Loucy (cell line): ENCODE measurements around the gene PCOLCE2.
A peak's percentile ranks its signal among the peaks of the same experiment; 100 is the strongest.

Source experiments
- H2AFZ ChIP-seq: fragments of 200-600 bp; sonication (generic); 2 replicates; pipeline ENCODE4 v1.6.0; 2016; ENCODE audit warnings: antibody characterized with exemption, mild to moderate bottlenecking, low read length, moderate library complexity
- H3F3A ChIP-seq: fragments of 200-600 bp; 2 replicates; pipeline ENCODE4 v1.6.0; 2016; ENCODE audit warnings: antibody characterized with exemption, low read depth, mild to moderate bottlenecking
- H3K27me3 ChIP-seq: fragments of 200-600 bp; sonication (generic); 2 replicates; pipeline ENCODE4 v1.6.1; 2014; ENCODE audit warnings: low read length, mild to moderate bottlenecking; ENCODE audit not compliant: insufficient read depth, poor library complexity, severe bottlenecking
- H3K36me3 ChIP-seq: fragments of 200-600 bp; sonication (generic); 2 replicates; pipeline ENCODE4 v1.6.1; 2016; ENCODE audit warnings: low read length; ENCODE audit not compliant: insufficient read depth
- H3K4me1 ChIP-seq: fragments of 200-600 bp; sonication (generic); 2 replicates; pipeline ENCODE4 v1.5.1; 2014; ENCODE audit warnings: low read length, mild to moderate bottlenecking; ENCODE audit not compliant: insufficient read depth, poor library complexity, severe bottlenecking
- H3K4me2 ChIP-seq: fragments of 200-600 bp; sonication (generic); 2 replicates; pipeline ENCODE4 v1.6.0; 2014; ENCODE audit warnings: antibody characterized with exemption, low read length, low read depth, mild to moderate bottlenecking; ENCODE audit not compliant: poor library complexity, severe bottlenecking
- H3K4me3 ChIP-seq: fragments of 200-600 bp; sonication (generic); 2 replicates; pipeline ENCODE4 v1.5.1; 2014; ENCODE audit warnings: low read length, mild to moderate bottlenecking, mixed read lengths; ENCODE audit not compliant: poor library complexity, severe bottlenecking
- H3K79me2 ChIP-seq: fragments of 200-600 bp; sonication (generic); 2 replicates; pipeline ENCODE4 v1.6.1; 2014; ENCODE audit warnings: low read length; ENCODE audit not compliant: insufficient read depth
- H3K9ac ChIP-seq: fragments of 200-600 bp; sonication (generic); 2 replicates; pipeline ENCODE4 v1.6.0; 2014; ENCODE audit warnings: mild to moderate bottlenecking, low read depth, low read length, moderate library complexity; ENCODE audit not compliant: poor library complexity, severe bottlenecking
- H3K9me2 ChIP-seq: fragments of 200-600 bp; sonication (generic); replicated peaks from 2 replicates; pipeline ENCODE4 v1.6.1; 2016; ENCODE audit warnings: low read depth, low read length, mixed read lengths
- H3K9me3 ChIP-seq: fragments of 200-600 bp; sonication (generic); 2 replicates; pipeline ENCODE4 v1.6.1; 2014; ENCODE audit warnings: mild to moderate bottlenecking, antibody characterized with exemption, low read length, low read depth; ENCODE audit not compliant: insufficient read depth
- H4K20me1 ChIP-seq: fragments of 200-600 bp; sonication (generic); 2 replicates; pipeline ENCODE4 v1.6.0; 2014; ENCODE audit warnings: antibody characterized with exemption, low read length, mild to moderate bottlenecking; ENCODE audit not compliant: insufficient read depth, poor library complexity, severe bottlenecking
- CTCF ChIP-seq: fragments of 200-600 bp; sonication (generic); conservative IDR thresholded peaks from 2 replicates; pipeline ENCODE4 v1.5.1; 2014; ENCODE audit warnings: mild to moderate bottlenecking, antibody characterized with exemption, low read length
- EZH2phosphoT487 ChIP-seq: fragments of 200-600 bp; IDR thresholded peaks from 2 replicates; pipeline ENCODE4 v1.6.1; 2018; ENCODE audit warnings: antibody characterized with exemption, mild to moderate bottlenecking, moderate library complexity, borderline replicate concordance

The PCOLCE2 gene

GRCh38 chr3:142929890-142930289 lies 41.0 kb upstream of the PCOLCE2 start:
- no peaks in the 10 kb centered on the region for H3K9me2 ChIP-seq
- no peak overlapping the region for H3K9ac ChIP-seq
- H2AFZ ChIP-seq: no peak overlapping the region
- no peaks in the 10 kb centered on the region for H3F3A ChIP-seq
- no peaks in the 10 kb centered on the region for H3K4me1 ChIP-seq
- H3K36me3 ChIP-seq: no peaks in the 10 kb centered on the region
- H3K27me3 ChIP-seq: no peaks in the 10 kb centered on the region
- no peak for TF ChIP-seq EZH2phosphoT487
- no peak for TF ChIP-seq CTCF
- no peak overlapping the region for H3K4me2 ChIP-seq
- H4K20me1 ChIP-seq: no peaks in the 10 kb centered on the region
- no peak overlapping the region for H3K4me3 ChIP-seq
- no peaks in the 10 kb centered on the region for H3K9me3 ChIP-seq
- no peaks in the 10 kb centered on the region for H3K79me2 ChIP-seq

GRCh38 chr3:142929109-142929508 lies 40.2 kb upstream of the PCOLCE2 start:
- Histone ChIP-seq H3K79me2 (no peaks in the 10 kb centered on the region), H4K20me1 (no peaks in the 10 kb centered on the region), H3K9me2 (no peaks in the 10 kb centered on the region), H3K36me3 (no peaks in the 10 kb centered on the region), H3K9ac (no peak overlapping the region), H3K4me2 (no peak overlapping the region), H3K9me3 (no peaks in the 10 kb centered on the region), H3K4me1 (no peaks in the 10 kb centered on the region), H3K27me3 (no peaks in the 10 kb centered on the region), H3K4me3 (no peak overlapping the region), H2AFZ (no peak overlapping the region), H3F3A (no peaks in the 10 kb centered on the region)
- TF ChIP-seq CTCF: peak; percentile 69
- no peak for TF ChIP-seq EZH2phosphoT487

GRCh38 chr3:142926368-142926944 lies 37.6 kb upstream of the PCOLCE2 start:
- Histone ChIP-seq H3K9me2 (no peaks in the 10 kb centered on the region), H3K9ac (no peak overlapping the region), H3K79me2 (no peaks in the 10 kb centered on the region), H3K4me3 (no peak overlapping the region), H3K9me3 (no peaks in the 10 kb centered on the region), H3K4me1 (no peaks in the 10 kb centered on the region), H4K20me1 (no peaks in the 10 kb centered on the region), H3K27me3 (no peaks in the 10 kb centered on the region), H3F3A (no peaks in the 10 kb centered on the region), H2AFZ (no peak overlapping the region), H3K36me3 (no peaks in the 10 kb centered on the region), H3K4me2 (no peak overlapping the region)
- TF ChIP-seq CTCF: no peak
- no peak for TF ChIP-seq EZH2phosphoT487
